ENCODE measurements around the gene KCND3. TPM values are rescaled to one million over a fixed set of nuclear protein-coding genes. Genes with fewer than 3 reads are reported as not detected.

The KCND3 gene
- polyA plus RNA-seq, 3 donors = 2.8 to 12.4 (median 5.3) TPM

- H3K27ac ChIP-seq (ENCODE audit: low read depth, low read length) = no peak overlapping the region
- 1 to 2% (median 1%) methylated on average over 32 to 37 of the region's 37 CpGs for WGBS, 3 donors
Observed at GRCh38 chr1:111990878-111991718, 1.6 kb upstream of the KCND3 start.

GRCh38 chr1:111990026-111990877 is 784 bp upstream of the KCND3 start:
- H3K27ac ChIP-seq (ENCODE audit: low read depth, low read length) = no peak overlapping the region
- WGBS, 3 donors = 0 to 2% (median 1%) methylated on average over 55 to 72 of the region's 72 CpGs

DNA sequence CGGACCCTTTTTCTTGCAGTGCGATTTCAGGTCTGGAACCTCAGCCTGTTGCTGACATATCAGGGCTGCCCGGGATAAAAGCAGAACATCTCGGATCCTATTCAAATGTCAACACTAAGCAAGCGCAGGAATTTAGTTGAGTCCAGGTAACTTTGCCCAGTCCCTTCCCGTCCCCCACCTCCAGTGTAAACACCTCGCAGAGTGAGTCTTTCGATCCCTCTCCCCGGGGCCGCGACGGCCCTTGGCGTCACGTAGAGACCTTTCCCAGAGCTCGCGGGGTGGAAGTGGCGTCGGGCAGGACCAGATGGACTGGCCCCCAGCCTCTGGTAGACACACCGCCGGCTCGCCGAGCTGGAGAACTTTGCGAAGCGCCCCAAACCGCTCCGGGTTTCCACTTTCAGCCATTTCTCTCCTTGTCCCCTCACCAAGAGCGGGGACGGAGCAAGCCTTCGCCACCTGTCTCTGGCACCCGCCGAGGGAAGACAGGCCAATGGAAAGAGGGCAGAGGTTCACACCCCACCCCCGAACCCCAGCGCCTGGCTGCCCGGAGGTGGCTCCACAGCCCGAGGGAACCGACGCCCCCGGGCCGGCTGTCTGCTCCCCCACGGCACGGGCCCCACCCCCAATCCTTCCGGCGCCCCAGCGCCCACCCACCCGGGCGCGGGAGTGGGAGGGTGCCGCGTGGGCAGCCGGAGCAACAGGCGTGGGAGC is 570 bp downstream of the KCND3 start:
- H3K27ac ChIP-seq (ENCODE audit: low read depth, low read length) = no peak overlapping the region
- 3 to 6% (median 3%) methylated on average over 44 to 51 of the region's 51 CpGs for WGBS, 3 donors

DNA sequence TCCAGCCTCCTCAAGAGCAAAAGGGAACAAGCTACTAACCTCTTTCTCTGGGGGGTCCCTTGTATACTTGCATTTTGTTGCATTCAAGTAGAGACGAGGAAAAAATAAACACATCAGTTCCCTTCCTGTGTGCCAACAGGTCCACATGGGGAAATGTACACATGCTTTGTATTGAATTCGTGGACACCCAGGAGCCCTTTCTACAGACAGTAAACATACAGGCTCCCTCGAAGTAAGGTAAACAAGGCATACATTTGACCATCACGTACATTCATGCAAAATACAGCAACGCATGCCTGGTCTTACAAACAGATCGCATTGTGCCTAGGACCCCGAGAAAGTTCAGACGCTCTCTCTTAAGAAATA is 1.1 kb downstream of the KCND3 start:
- H3K27ac ChIP-seq (ENCODE audit: low read depth, low read length) = no peak overlapping the region
- WGBS, 3 donors = 23 to 40% (median 35%) methylated on average over 8 of the region's 8 CpGs

GRCh38 chr1:111987502-111987901 is 2.0 kb downstream of the KCND3 start:
- 85 to 94% (median 86%) methylated on average over 4 of the region's 4 CpGs for WGBS, 3 donors
- no peak overlapping the region for H3K27ac ChIP-seq (ENCODE audit: low read depth, low read length)

DNA sequence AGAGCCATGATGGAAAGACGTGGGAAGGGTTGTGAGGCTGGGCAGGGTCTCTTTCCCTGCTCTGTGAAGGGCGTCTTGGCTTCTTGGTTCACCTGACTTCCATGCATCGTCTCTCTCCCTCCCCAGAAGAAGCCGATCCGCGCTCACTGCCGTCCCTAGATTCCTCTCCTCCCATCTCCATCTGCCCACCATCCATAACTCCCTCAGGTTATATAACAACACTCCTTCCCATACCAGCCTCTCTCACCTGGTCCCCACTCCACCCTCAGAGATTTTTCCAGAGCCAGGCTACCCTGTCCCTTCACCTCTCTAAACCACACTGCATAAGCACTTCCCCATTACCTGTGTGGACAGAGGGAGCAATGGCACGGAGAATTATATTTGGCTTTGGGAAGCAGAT is 6.0 kb downstream of the KCND3 start:
- WGBS, 3 donors = 85 to 95% (median 89%) methylated on average over 8 of the region's 8 CpGs
- no peak overlapping the region for H3K27ac ChIP-seq (ENCODE audit: low read depth, low read length)

- no peak overlapping the region for H3K27ac ChIP-seq (ENCODE audit: low read depth, low read length)
- WGBS, 3 donors = 96 to 97% (median 96%) methylated on average over 27 to 28 of the region's 28 CpGs
Observed at GRCh38 chr1:111982428-111982827, 7.0 kb downstream of the KCND3 start.

GRCh38 chr1:111981871-111982270 is 7.6 kb downstream of the KCND3 start:
- H3K27ac ChIP-seq (ENCODE audit: low read depth, low read length) = no peak overlapping the region
- WGBS, 3 donors = 94 to 98% (median 96%) methylated on average over 36 to 37 of the region's 37 CpGs

DNA sequence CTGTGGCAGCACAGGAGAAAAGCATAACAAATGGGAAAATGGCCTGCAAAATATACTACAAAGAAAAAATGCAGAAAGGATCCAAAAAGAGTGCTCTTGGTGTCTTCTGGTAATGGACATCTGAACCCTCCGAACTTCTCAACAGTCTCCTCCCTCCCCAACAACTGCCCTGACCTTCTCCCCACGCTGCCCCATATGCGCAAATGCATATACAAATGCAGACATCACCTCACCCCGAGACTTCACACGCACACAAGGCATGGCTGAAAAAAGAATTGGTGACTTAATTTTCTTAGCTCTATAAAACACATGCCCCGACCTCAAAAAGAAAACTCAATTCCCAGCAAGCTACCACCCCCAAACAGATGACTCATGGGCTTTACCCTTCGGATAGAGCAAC is 8.4 kb downstream of the KCND3 start:
- no peak overlapping the region for H3K27ac ChIP-seq (ENCODE audit: low read depth, low read length)
- WGBS, 3 donors = 65 to 80% (median 75%) methylated on average over 7 of the region's 7 CpGs

- no peak overlapping the region for H3K27ac ChIP-seq (ENCODE audit: low read depth, low read length)
- WGBS, 3 donors = 80 to 87% (median 82%) methylated on average over 6 of the region's 6 CpGs
Observed at GRCh38 chr1:111980686-111981085, 8.8 kb downstream of the KCND3 start.

- no peak overlapping the region for H3K27ac ChIP-seq (ENCODE audit: low read depth, low read length)
- 22 to 45% (median 22%) methylated on average over 1 of the region's 1 CpG for WGBS, 3 donors
Observed at GRCh38 chr1:111978695-111979094, 10.8 kb downstream of the KCND3 start.

DNA sequence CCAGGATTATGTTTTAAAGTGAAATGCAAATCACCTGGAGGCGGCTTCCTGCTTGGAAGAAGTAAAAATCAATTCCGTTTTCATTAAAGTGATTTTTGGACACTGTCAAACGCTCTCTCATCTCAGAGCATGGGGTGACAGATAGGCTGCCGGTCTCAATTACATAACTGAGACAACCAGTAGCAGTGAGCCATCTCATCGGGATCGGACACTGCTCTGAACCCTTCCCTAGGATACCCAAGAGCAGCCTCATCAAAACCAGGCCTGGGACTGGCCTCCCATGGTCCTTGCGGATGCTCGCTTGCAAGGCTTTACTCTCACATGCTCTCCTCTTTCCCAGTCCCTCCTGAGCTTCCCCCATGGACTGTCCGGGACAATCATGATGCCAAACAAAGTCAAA is 12.1 kb downstream of the KCND3 start:
- H3K27ac ChIP-seq (ENCODE audit: low read depth, low read length) = no peak overlapping the region
- 65 to 82% (median 79%) methylated on average over 9 of the region's 9 CpGs for WGBS, 3 donors

- H3K27ac ChIP-seq (ENCODE audit: low read depth, low read length) = no peak overlapping the region
- WGBS, 3 donors = 17 to 56% (median 54%) methylated on average over 3 of the region's 3 CpGs
Observed at GRCh38 chr1:111976842-111977241, 12.6 kb downstream of the KCND3 start.

GRCh38 chr1:111976332-111976731 is 13.1 kb downstream of the KCND3 start:
- WGBS, 3 donors = 34 to 74% (median 72%) methylated on average over 5 of the region's 5 CpGs
- no peak overlapping the region for H3K27ac ChIP-seq (ENCODE audit: low read depth, low read length)

DNA sequence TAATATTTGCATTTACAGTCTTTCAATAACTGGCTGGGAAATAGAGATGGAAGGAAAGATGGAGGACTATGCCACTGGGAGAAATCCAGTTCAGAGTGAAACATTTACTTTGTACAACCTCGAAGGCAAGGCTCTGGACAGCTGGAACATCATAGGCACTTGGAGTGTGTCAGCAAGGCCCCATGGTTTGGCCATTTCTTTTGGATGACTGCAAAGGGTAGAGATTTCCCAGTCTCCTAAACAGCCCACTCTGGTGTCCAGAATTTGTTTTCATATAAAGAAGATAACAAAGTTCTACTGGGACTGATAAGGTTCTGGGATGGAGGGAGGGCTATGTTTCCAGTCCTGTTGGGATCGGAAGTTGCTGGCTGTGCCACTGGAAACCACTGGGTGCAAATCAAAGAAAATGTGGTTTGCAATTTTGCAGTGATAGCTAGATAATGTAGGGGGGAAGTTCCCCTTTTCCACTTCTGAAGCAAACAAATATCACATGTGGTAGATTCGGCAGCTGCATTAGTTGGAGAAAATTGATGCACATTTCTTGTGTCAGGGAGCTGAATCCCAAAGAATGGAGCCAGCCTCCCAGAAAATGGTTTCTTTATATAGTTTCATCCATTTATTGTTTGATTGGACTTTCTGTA is 16.2 kb downstream of the KCND3 start:
- WGBS, 3 donors = 38 to 64% (median 46%) methylated on average over 3 of the region's 3 CpGs

DNA sequence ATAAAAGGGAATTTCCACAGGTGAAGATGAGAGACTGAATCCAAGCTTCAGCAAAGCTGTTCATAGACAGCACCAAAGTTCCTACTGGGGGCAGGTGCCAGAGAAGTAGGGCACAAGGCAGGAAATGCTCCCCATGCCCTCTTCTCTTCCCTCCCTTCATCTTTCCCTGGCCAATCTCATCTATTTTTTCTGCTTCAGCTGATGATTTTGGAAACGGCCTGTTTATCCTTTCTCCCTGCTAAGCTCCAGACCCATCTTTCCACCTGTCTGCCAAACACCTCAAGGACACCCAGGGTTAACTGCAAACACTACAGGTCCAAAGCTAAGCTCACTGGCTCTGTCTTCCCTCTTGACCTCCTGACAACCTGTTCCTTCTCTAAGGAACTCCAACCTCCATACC is 18.1 kb downstream of the KCND3 start:
- 27 to 71% (median 61%) methylated on average over 1 of the region's 1 CpG for WGBS, 3 donors
- no peak overlapping the region for H3K27ac ChIP-seq (ENCODE audit: low read depth, low read length)

More for the DNA sequence above, 16.2 kb downstream of the KCND3 start:
- no peak overlapping the region for H3K27ac ChIP-seq (ENCODE audit: low read depth, low read length)

GRCh38 chr1:111968511-111968910 is 21.0 kb downstream of the KCND3 start:
- H3K27ac ChIP-seq (ENCODE audit: low read depth, low read length) = no peak overlapping the region
- 63 to 65% (median 64%) methylated on average over 4 of the region's 4 CpGs for WGBS, 3 donors

GRCh38 chr1:111967886-111968285 is 21.6 kb downstream of the KCND3 start:
- 73 to 84% (median 83%) methylated on average over 3 of the region's 3 CpGs for WGBS, 3 donors
- H3K27ac ChIP-seq (ENCODE audit: low read depth, low read length) = no peak overlapping the region
